Liver (tissue), 3 donors: ENCODE results near the gene LSM2.

Source experiments
- ATF3 ChIP-seq: IDR thresholded peaks from 2 replicates; pipeline ENCODE4 v1.6.1; 2016; ENCODE audit warnings: antibody characterized with exemption
- CTCF ChIP-seq: fragments of 150-350 bp; IDR thresholded peaks from 2 replicates; pipeline ENCODE4 v1.5.1; 2017; ENCODE audit warnings: improper control_type of control experiment, low read depth, low read length; ENCODE audit not compliant: missing input control
- EGR1 ChIP-seq, 2 donors: IDR thresholded peaks; 2 replicates each; pipeline ENCODE4 v1.6.1; 2016 to 2018; ENCODE audit warnings: antibody characterized with exemption in 2 of 2, low read depth in 2 of 2
- FOXA1 ChIP-seq: IDR thresholded peaks from 2 replicates; pipeline ENCODE4 v1.6.1; 2016; ENCODE audit warnings: antibody characterized with exemption
- GABPA ChIP-seq, 2 donors: IDR thresholded peaks in 1 of 2; conservative IDR thresholded peaks in 1 of 2; 2 replicates each; pipeline ENCODE4 v1.6.1; 2016; ENCODE audit warnings: antibody characterized with exemption in 2 of 2, mild to moderate bottlenecking in 1 of 2, moderate library complexity in 1 of 2
- HNF4A ChIP-seq, 2 donors: conservative IDR thresholded peaks; 2 replicates each; pipeline ENCODE4 v1.6.1; 2016; ENCODE audit warnings: antibody characterized with exemption in 2 of 2, mild to moderate bottlenecking in 2 of 2
- JUND ChIP-seq, 2 donors: IDR thresholded peaks; 2 replicates each; pipeline ENCODE4 v1.6.1; 2016; ENCODE audit warnings: antibody characterized with exemption in 2 of 2
- RAD21 ChIP-seq, 2 donors: IDR thresholded peaks; 2 replicates each; pipeline ENCODE4 v1.6.1; 2016; ENCODE audit warnings: antibody characterized with exemption in 2 of 2, mild to moderate bottlenecking in 2 of 2
- REST ChIP-seq: IDR thresholded peaks from 2 replicates; pipeline ENCODE4 v1.6.1; 2016; ENCODE audit warnings: antibody characterized with exemption, mild to moderate bottlenecking
- SP1 ChIP-seq: IDR thresholded peaks from 2 replicates; pipeline ENCODE4 v1.6.1; 2018; ENCODE audit warnings: antibody characterized with exemption, mild to moderate bottlenecking
- TAF1 ChIP-seq: conservative IDR thresholded peaks from 2 replicates; pipeline ENCODE4 v1.6.1; 2016; ENCODE audit warnings: antibody characterized with exemption, mild to moderate bottlenecking
- YY1 ChIP-seq: IDR thresholded peaks from 2 replicates; pipeline ENCODE4 v1.6.1; 2016; ENCODE audit warnings: antibody characterized with exemption, mild to moderate bottlenecking
- TF ChIP-seq, protein P1 (sequence below): IDR thresholded peaks from 2 replicates; pipeline ENCODE4 v1.6.1; 2016; ENCODE audit warnings: antibody characterized with exemption
- TF ChIP-seq, protein P2 (sequence below): IDR thresholded peaks from 2 replicates; pipeline ENCODE4 v1.6.1; 2016; ENCODE audit warnings: antibody characterized with exemption
- donor health status: healthy.
- donor health status: healthy.

DNA sequence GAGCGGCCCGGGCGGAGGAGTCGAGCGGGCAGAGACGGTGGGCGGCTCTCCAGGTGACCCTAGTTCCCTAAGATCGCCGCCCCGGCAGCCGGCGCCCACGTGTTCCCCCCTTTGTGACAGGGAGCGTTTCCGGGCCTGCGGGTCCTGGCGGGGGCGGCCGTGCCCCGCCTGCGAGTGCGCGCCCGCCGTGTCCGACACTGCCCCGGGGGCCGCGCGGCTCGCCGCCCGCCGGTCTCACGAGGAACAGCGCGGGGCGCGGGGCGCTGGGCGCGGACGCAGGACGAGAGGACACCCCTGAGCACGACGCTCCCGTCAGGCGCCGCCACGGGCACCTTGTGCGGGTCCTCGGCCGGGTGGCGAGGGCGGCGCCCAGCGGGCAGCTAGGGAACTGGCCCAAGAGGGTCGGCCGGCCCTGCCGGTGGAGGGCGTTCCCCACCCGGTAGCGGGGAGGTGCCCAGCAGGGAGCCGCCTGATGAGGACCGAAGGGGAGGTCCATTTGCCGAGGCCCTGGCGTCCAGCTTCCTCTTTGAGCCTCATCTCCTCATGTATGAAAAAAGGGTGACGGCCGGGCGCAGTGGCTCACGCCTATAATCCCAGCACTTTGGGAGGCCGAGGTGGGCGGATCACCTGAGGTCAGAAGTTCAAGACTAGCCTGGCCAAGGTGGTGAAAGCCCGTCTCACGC is 11.0 kb downstream of the LSM2 start, which contains the start of gene VARS1:
- TF ChIP-seq CTCF (peak; percentile 83), SP1 (peak; percentile 63), YY1 (peak; percentile 75), EGR1 (IDR thresholded peaks at IDR 0.05; ENCODE audit: low read depth in 2 of 2) (no peak), REST (no peak), JUND (IDR thresholded peaks at IDR 0.05) (no peak), TAF1 (no peak), HNF4A (conservative IDR thresholded peaks at IDR 0.05) (peak; percentile 3 to 10), GABPA (IDR thresholded peaks at IDR 0.05 in 1 of 2, conservative IDR thresholded peaks at IDR 0.05 in 1 of 2) (no peak), FOXA1 (no peak), RAD21 (IDR thresholded peaks at IDR 0.05) (peak; percentile 56 to 72), ATF3 (no peak)
- TF ChIP-seq, protein P1, sequence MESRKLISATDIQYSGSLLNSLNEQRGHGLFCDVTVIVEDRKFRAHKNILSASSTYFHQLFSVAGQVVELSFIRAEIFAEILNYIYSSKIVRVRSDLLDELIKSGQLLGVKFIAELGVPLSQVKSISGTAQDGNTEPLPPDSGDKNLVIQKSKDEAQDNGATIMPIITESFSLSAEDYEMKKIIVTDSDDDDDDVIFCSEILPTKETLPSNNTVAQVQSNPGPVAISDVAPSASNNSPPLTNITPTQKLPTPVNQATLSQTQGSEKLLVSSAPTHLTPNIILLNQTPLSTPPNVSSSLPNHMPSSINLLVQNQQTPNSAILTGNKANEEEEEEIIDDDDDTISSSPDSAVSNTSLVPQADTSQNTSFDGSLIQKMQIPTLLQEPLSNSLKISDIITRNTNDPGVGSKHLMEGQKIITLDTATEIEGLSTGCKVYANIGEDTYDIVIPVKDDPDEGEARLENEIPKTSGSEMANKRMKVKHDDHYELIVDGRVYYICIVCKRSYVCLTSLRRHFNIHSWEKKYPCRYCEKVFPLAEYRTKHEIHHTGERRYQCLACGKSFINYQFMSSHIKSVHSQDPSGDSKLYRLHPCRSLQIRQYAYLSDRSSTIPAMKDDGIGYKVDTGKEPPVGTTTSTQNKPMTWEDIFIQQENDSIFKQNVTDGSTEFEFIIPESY: no peak
- TF ChIP-seq, protein P2, sequence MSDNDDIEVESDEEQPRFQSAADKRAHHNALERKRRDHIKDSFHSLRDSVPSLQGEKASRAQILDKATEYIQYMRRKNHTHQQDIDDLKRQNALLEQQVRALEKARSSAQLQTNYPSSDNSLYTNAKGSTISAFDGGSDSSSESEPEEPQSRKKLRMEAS: peak; percentile 22
